Liver (tissue), 9 donors: ENCODE data around the gene U2AF1L4. TPM values are rescaled to one million over a fixed set of nuclear protein-coding genes. Genes with fewer than 3 reads are reported as not detected.

Experiments
- DNase-seq: peaks from one replicate; pipeline ENCODE4 v3.0.0-alpha.2; 2017; ENCODE audit warnings: low spot score
- H3K27ac ChIP-seq, 2 donors: one replicate each; pipeline ENCODE4 v1.7.0; 2013; ENCODE audit warnings: inconsistent platforms in 2 of 2, low read length in 2 of 2, control low read depth in 1 of 2, low read depth in 1 of 2, mild to moderate bottlenecking in 1 of 2
- H3K27me3 ChIP-seq, 4 donors: one replicate each; pipeline versions ENCODE4 v1.6.1 to v1.7.0; 2013; ENCODE audit warnings: low read length in 3 of 4, inconsistent platforms in 1 of 4, mild to moderate bottlenecking in 1 of 4, moderate library complexity in 1 of 4; ENCODE audit not compliant: control insufficient read depth in 4 of 4, insufficient read depth in 4 of 4
- H3K36me3 ChIP-seq, 4 donors: one replicate each; pipeline versions ENCODE4 v1.6.1 to v1.7.0; 2013; ENCODE audit warnings: low read length in 3 of 4, mild to moderate bottlenecking in 3 of 4, low read depth in 1 of 4, moderate library complexity in 1 of 4; ENCODE audit not compliant: control insufficient read depth in 4 of 4, insufficient read depth in 3 of 4
- H3K4me1 ChIP-seq, 4 donors: one replicate each; pipeline versions ENCODE4 v1.6.1 to v1.7.0; 2013; ENCODE audit warnings: low read length in 3 of 4, mild to moderate bottlenecking in 3 of 4, moderate library complexity in 1 of 4; ENCODE audit not compliant: control insufficient read depth in 4 of 4, insufficient read depth in 4 of 4
- H3K4me3 ChIP-seq, 3 donors: one replicate each; pipeline versions ENCODE4 v1.6.1 to v1.7.0; 2013; ENCODE audit warnings: low read length in 3 of 3, control low read depth in 1 of 3, low read depth in 1 of 3, mild to moderate bottlenecking in 1 of 3
- H3K9ac ChIP-seq, 2 donors: one replicate each; pipeline ENCODE4 v1.7.0; 2013; ENCODE audit warnings: low read length in 2 of 2, mild to moderate bottlenecking in 2 of 2, moderate library complexity in 2 of 2, control low read depth in 1 of 2, low read depth in 1 of 2
- H3K9me3 ChIP-seq, 4 donors: one replicate each; pipeline versions ENCODE4 v1.6.1 to v1.7.0; 2013; ENCODE audit warnings: low read length in 3 of 4; ENCODE audit not compliant: control insufficient read depth in 4 of 4
- EGR1 ChIP-seq, 2 donors: IDR thresholded peaks; 2 replicates each; pipeline ENCODE4 v1.6.1; 2016 to 2018; ENCODE audit warnings: antibody characterized with exemption in 2 of 2, low read depth in 2 of 2
- FOXA1 ChIP-seq: IDR thresholded peaks from 2 replicates; pipeline ENCODE4 v1.6.1; 2016; ENCODE audit warnings: antibody characterized with exemption
- FOXA2 ChIP-seq: IDR thresholded peaks from 2 replicates; pipeline ENCODE4 v1.6.1; 2016; ENCODE audit warnings: antibody characterized with exemption
- GABPA ChIP-seq, 2 donors: IDR thresholded peaks in 1 of 2; conservative IDR thresholded peaks in 1 of 2; 2 replicates each; pipeline ENCODE4 v1.6.1; 2016; ENCODE audit warnings: antibody characterized with exemption in 2 of 2, mild to moderate bottlenecking in 1 of 2, moderate library complexity in 1 of 2
- HNF4A ChIP-seq, 2 donors: conservative IDR thresholded peaks; 2 replicates each; pipeline ENCODE4 v1.6.1; 2016; ENCODE audit warnings: antibody characterized with exemption in 2 of 2, mild to moderate bottlenecking in 2 of 2
- HNF4G ChIP-seq: IDR thresholded peaks from 2 replicates; pipeline ENCODE4 v1.6.1; 2016; ENCODE audit warnings: antibody characterized with exemption
- JUND ChIP-seq, 2 donors: IDR thresholded peaks; 2 replicates each; pipeline ENCODE4 v1.6.1; 2016; ENCODE audit warnings: antibody characterized with exemption in 2 of 2
- NR2F2 ChIP-seq: IDR thresholded peaks from 2 replicates; pipeline ENCODE4 v1.6.1; 2016; ENCODE audit warnings: antibody characterized with exemption
- RAD21 ChIP-seq, 2 donors: IDR thresholded peaks; 2 replicates each; pipeline ENCODE4 v1.6.1; 2016; ENCODE audit warnings: antibody characterized with exemption in 2 of 2, mild to moderate bottlenecking in 2 of 2
- RXRA ChIP-seq, 2 donors: IDR thresholded peaks; 2 replicates each; pipeline ENCODE4 v1.6.1; 2017 to 2018; ENCODE audit warnings: antibody characterized with exemption in 2 of 2, mild to moderate bottlenecking in 1 of 2
- SP1 ChIP-seq: IDR thresholded peaks from 2 replicates; pipeline ENCODE4 v1.6.1; 2018; ENCODE audit warnings: antibody characterized with exemption, mild to moderate bottlenecking
- TAF1 ChIP-seq: conservative IDR thresholded peaks from 2 replicates; pipeline ENCODE4 v1.6.1; 2016; ENCODE audit warnings: antibody characterized with exemption, mild to moderate bottlenecking
- YY1 ChIP-seq: IDR thresholded peaks from 2 replicates; pipeline ENCODE4 v1.6.1; 2016; ENCODE audit warnings: antibody characterized with exemption, mild to moderate bottlenecking
- WGBS: extraction: QIAGEN DNeasy Blood & Tissue Kit; methylation state at CpG from one replicate; pipeline ENCODE4 v1.1.7; 2013; 5-methylcytosine and 5-hydroxymethylcytosine counted together
- polyA plus RNA-seq, 2 donors: library from polyadenylated mRNA; stranded (reverse) in 1 of 2; unstranded in 1 of 2; fragments of 200-250 nt in 1 of 2; fragments of >200 nt in 1 of 2; fragmentation: Nextera tagmentation in 1 of 2; extraction: Ambion mirVana in 1 of 2; gene quantifications; one replicate each; pipeline versions ENCODE4 v1.2.1 to v1.2.3, GENCODE V29; 2013 to 2015
- total RNA-seq, 2 donors: library from RNA; depleted of rRNA; stranded (reverse); fragments of >200 nt; gene quantifications; one replicate each; pipeline ENCODE4 v1.2.3, GENCODE V29; 2014
- TF ChIP-seq, protein P1 (sequence below): IDR thresholded peaks from 2 replicates; pipeline ENCODE4 v1.6.1; 2016; ENCODE audit warnings: antibody characterized with exemption
- TF ChIP-seq, protein P2 (sequence below): fragments of 150-350 bp; IDR thresholded peaks from 2 replicates; pipeline ENCODE4 v1.5.1; 2017; ENCODE audit warnings: improper control_type of control experiment, low read depth, low read length; ENCODE audit not compliant: missing input control
- TF ChIP-seq, protein P3 (sequence below): IDR thresholded peaks from 2 replicates; pipeline ENCODE4 v1.6.1; 2016; ENCODE audit warnings: antibody characterized with exemption
- TF ChIP-seq, protein P4 (sequence below): IDR thresholded peaks from 2 replicates; pipeline ENCODE4 v1.6.1; 2016; ENCODE audit warnings: antibody characterized with exemption, mild to moderate bottlenecking
- TF ChIP-seq, protein P5 (sequence below): IDR thresholded peaks from 2 replicates; pipeline ENCODE4 v1.6.1; 2016; ENCODE audit warnings: antibody characterized with exemption
- donor health status: healthy.
- donor health status: healthy.
- donor health status: healthy.
- donor health status: healthy.
- donor health status: healthy.

Gene U2AF1L4
- total and polyA plus RNA-seq, 4 donors, result 4.5 to 36.5 (median 13.4) TPM

GRCh38 chr19:35750167-35750566 is 4.9 kb upstream of the U2AF1L4 start:
- Histone ChIP-seq H3K9ac (no peak overlapping the region), H3K9me3 (no peaks in the 10 kb centered on the region), H3K36me3 (peaks cover 0 to 20% (median 10%) of the 10 kb centered on the region in 4 donors), H3K4me1 (peaks cover 0 to 23% (median 18%) of the 10 kb centered on the region in 4 donors), H3K27ac (no peak overlapping the region), H3K4me3 (no peak overlapping the region), H3K27me3 (no peaks in the 10 kb centered on the region)
- TF ChIP-seq YY1 (no peak), TAF1 (no peak), RXRA (IDR thresholded peaks at IDR 0.05) (no peak)
- TF ChIP-seq, protein P1, sequence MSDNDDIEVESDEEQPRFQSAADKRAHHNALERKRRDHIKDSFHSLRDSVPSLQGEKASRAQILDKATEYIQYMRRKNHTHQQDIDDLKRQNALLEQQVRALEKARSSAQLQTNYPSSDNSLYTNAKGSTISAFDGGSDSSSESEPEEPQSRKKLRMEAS, result no peak
- no peak for DNase-seq
- 84% methylated on average over 5 of the region's 5 CpGs for WGBS

GRCh38 chr19:35748106-35749020 is 3.1 kb upstream of the U2AF1L4 start, which contains the start of gene LIN37:
LIN37 (plus strand) TSS chr19:35748576; CDS start chr19:35748725, 149 bp downstream.
- peak within 1 kb of the TSS; percentile 63 to 71 for H3K27ac ChIP-seq
- TF ChIP-seq HNF4A (conservative IDR thresholded peaks at IDR 0.05), result peak; percentile 50 to 73
- no peak for TF ChIP-seq FOXA1
- no peak for TF ChIP-seq FOXA2
- TF ChIP-seq NR2F2, result peak; percentile 86
- no peak for TF ChIP-seq HNF4G
- TF ChIP-seq RAD21 (IDR thresholded peaks at IDR 0.05), result peak in 1 of 2 donors; percentile 27
- TF ChIP-seq RXRA (IDR thresholded peaks at IDR 0.05), result peak; percentile 45 to 48
- no peak for TF ChIP-seq TAF1
- TF ChIP-seq, protein P2, sequence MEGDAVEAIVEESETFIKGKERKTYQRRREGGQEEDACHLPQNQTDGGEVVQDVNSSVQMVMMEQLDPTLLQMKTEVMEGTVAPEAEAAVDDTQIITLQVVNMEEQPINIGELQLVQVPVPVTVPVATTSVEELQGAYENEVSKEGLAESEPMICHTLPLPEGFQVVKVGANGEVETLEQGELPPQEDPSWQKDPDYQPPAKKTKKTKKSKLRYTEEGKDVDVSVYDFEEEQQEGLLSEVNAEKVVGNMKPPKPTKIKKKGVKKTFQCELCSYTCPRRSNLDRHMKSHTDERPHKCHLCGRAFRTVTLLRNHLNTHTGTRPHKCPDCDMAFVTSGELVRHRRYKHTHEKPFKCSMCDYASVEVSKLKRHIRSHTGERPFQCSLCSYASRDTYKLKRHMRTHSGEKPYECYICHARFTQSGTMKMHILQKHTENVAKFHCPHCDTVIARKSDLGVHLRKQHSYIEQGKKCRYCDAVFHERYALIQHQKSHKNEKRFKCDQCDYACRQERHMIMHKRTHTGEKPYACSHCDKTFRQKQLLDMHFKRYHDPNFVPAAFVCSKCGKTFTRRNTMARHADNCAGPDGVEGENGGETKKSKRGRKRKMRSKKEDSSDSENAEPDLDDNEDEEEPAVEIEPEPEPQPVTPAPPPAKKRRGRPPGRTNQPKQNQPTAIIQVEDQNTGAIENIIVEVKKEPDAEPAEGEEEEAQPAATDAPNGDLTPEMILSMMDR, result peak; percentile 40
- TF ChIP-seq, protein P1, result peak; percentile 78
- TF ChIP-seq GABPA (IDR thresholded peaks at IDR 0.05 in 1 of 2, conservative IDR thresholded peaks at IDR 0.05 in 1 of 2), result peak; percentile 86 to 97
- TF ChIP-seq, protein P3, sequence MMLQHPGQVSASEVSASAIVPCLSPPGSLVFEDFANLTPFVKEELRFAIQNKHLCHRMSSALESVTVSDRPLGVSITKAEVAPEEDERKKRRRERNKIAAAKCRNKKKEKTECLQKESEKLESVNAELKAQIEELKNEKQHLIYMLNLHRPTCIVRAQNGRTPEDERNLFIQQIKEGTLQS, result no peak
- peak; percentile 98 for TF ChIP-seq SP1
- TF ChIP-seq, protein P4, sequence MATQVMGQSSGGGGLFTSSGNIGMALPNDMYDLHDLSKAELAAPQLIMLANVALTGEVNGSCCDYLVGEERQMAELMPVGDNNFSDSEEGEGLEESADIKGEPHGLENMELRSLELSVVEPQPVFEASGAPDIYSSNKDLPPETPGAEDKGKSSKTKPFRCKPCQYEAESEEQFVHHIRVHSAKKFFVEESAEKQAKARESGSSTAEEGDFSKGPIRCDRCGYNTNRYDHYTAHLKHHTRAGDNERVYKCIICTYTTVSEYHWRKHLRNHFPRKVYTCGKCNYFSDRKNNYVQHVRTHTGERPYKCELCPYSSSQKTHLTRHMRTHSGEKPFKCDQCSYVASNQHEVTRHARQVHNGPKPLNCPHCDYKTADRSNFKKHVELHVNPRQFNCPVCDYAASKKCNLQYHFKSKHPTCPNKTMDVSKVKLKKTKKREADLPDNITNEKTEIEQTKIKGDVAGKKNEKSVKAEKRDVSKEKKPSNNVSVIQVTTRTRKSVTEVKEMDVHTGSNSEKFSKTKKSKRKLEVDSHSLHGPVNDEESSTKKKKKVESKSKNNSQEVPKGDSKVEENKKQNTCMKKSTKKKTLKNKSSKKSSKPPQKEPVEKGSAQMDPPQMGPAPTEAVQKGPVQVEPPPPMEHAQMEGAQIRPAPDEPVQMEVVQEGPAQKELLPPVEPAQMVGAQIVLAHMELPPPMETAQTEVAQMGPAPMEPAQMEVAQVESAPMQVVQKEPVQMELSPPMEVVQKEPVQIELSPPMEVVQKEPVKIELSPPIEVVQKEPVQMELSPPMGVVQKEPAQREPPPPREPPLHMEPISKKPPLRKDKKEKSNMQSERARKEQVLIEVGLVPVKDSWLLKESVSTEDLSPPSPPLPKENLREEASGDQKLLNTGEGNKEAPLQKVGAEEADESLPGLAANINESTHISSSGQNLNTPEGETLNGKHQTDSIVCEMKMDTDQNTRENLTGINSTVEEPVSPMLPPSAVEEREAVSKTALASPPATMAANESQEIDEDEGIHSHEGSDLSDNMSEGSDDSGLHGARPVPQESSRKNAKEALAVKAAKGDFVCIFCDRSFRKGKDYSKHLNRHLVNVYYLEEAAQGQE, result no peak
- TF ChIP-seq JUND (IDR thresholded peaks at IDR 0.05), result peak in 1 of 2 donors; percentile 16
- peak in 1 of 2 donors; percentile 55 for TF ChIP-seq EGR1 (IDR thresholded peaks at IDR 0.05; ENCODE audit: low read depth in 2 of 2)
- TF ChIP-seq, protein P5, sequence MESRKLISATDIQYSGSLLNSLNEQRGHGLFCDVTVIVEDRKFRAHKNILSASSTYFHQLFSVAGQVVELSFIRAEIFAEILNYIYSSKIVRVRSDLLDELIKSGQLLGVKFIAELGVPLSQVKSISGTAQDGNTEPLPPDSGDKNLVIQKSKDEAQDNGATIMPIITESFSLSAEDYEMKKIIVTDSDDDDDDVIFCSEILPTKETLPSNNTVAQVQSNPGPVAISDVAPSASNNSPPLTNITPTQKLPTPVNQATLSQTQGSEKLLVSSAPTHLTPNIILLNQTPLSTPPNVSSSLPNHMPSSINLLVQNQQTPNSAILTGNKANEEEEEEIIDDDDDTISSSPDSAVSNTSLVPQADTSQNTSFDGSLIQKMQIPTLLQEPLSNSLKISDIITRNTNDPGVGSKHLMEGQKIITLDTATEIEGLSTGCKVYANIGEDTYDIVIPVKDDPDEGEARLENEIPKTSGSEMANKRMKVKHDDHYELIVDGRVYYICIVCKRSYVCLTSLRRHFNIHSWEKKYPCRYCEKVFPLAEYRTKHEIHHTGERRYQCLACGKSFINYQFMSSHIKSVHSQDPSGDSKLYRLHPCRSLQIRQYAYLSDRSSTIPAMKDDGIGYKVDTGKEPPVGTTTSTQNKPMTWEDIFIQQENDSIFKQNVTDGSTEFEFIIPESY, result peak; percentile 99
- TF ChIP-seq YY1, result peak; percentile 89
- peak within 1 kb of the TSS; percentile 82 to 98 (median 91) for H3K4me3 ChIP-seq
- H3K4me1 ChIP-seq, result peaks cover 6 to 32% (median 28%) of the 10 kb centered on the region in 4 donors
- H3K9me3 ChIP-seq, result no peaks in the 10 kb centered on the region
- WGBS, result under 1% methylated on average over 45 of the region's 45 CpGs
- peak within 1 kb of the TSS; percentile 61 to 76 for H3K9ac ChIP-seq
- H3K36me3 ChIP-seq, result peaks cover 0 to 9% (median 5%) of the 10 kb centered on the region in 4 donors
- peak; percentile 98 for DNase-seq
- no peaks in the 10 kb centered on the region for H3K27me3 ChIP-seq
